A549 (cell line): ENCODE results near the gene VPS4A. TPM values are rescaled to one million over a fixed set of nuclear protein-coding genes. Genes with fewer than 3 reads are reported as not detected.

ENCODE experiments used
- ATAC-seq, 2 experiments: fragments of 200-7000 bp in 1 of 2; fragments of >200 bp in 1 of 2; cut with Nextera tagmentation in 1 of 2; cut with Tn5 transposase in 1 of 2; 3 replicates each; pipeline versions ENCODE4 v1.8.0 to v1.9.1; 2018 to 2020; ENCODE audit warnings: mild to moderate bottlenecking in 1 of 2, moderate library complexity in 1 of 2
- CTCF ChIA-PET: fragments of 300-600 bp; sonication (Branson Sonifier 250); formaldehyde crosslinking; extraction: SDS; loops from one replicate; lab custom pipeline; 2021; ENCODE audit warnings: antibody characterized with exemption, inconsistent platforms; lab: Yijun Ruan, JAX
- POLR2A ChIA-PET: fragments of 350-600 bp; formaldehyde crosslinking; extraction: SDS; loops from one replicate; lab custom pipeline; 2021; ENCODE audit warnings: antibody characterized with exemption, inconsistent platforms; lab: Yijun Ruan, JAX
- DNase-seq, 2 experiments: peaks; one replicate each; pipeline versions ENCODE4 v3.0.0 to v3.0.0-alpha.2; 2011 to 2016; ENCODE audit warnings: low read depth in 1 of 2, low spot score in 1 of 2
- FAIRE-seq: peaks from 2 replicates; lab custom pipeline; 2011; peaks lifted over from hg19 to GRCh38; lab: Jason Lieb, UNC
- H3K27ac ChIP-seq, 2 experiments: fragments of >200 bp; sonication (Bioruptor Twin); formaldehyde crosslinking; 3 replicates each; pipeline ENCODE4 v1.5.1; 2016 to 2017
- H3K4me1 ChIP-seq: fragments of >200 bp; sonication (Bioruptor Twin); formaldehyde crosslinking; 3 replicates; pipeline ENCODE4 v1.6.1; 2016
- H3K4me2 ChIP-seq: fragments of >200 bp; sonication (Bioruptor Twin); formaldehyde crosslinking; 3 replicates; pipeline ENCODE4 v1.6.1; 2016
- H3K4me3 ChIP-seq: fragments of >200 bp; sonication (Bioruptor Twin); formaldehyde crosslinking; 3 replicates; pipeline ENCODE4 v1.5.1; 2016
- H3K9me3 ChIP-seq: fragments of >200 bp; sonication (Bioruptor Twin); formaldehyde crosslinking; 3 replicates; pipeline ENCODE4 v1.6.1; 2016
- CHD2 ChIP-seq: fragments of 150-350 bp; IDR thresholded peaks from 2 replicates; pipeline ENCODE4 v1.6.1; 2014; ENCODE audit warnings: low read length; ENCODE audit not compliant: partially characterized antibody
- CHD4 ChIP-seq: fragments of 200-600 bp; sonication (generic); IDR thresholded peaks from 2 replicates; pipeline ENCODE4 v1.6.1; 2016; ENCODE audit warnings: antibody characterized with exemption, mild to moderate bottlenecking, borderline replicate concordance
- EHMT2 ChIP-seq: fragments of 200-600 bp; sonication (generic); IDR thresholded peaks from 2 replicates; pipeline ENCODE4 v1.6.1; 2016; ENCODE audit warnings: antibody characterized with exemption, low read depth, mild to moderate bottlenecking, moderate library complexity
- FOSB ChIP-seq: fragments of 250-450 bp; sonication (Bioruptor Pico); IDR thresholded peaks from 2 replicates; pipeline ENCODE4 v1.5.0; 2020; ENCODE audit warnings: mild to moderate bottlenecking, moderate library complexity
- FOXS1 ChIP-seq: fragments of 250-450 bp; sonication (Bioruptor Pico); IDR thresholded peaks from 2 replicates; pipeline ENCODE4 v1.5.0; 2020; ENCODE audit warnings: mild to moderate bottlenecking, moderate library complexity
- HDAC2 ChIP-seq: fragments of 200-600 bp; sonication (generic); IDR thresholded peaks from 2 replicates; pipeline ENCODE4 v1.6.1; 2016
- HEYL ChIP-seq: fragments of 250-450 bp; sonication (Bioruptor Pico); IDR thresholded peaks from 2 replicates; pipeline ENCODE4 v1.8.0; 2021; ENCODE audit warnings: mild to moderate bottlenecking, moderate library complexity
- HOXB5 ChIP-seq: fragments of 250-450 bp; sonication (Bioruptor Pico); IDR thresholded peaks from 2 replicates; pipeline ENCODE4 v1.5.0; 2020; ENCODE audit warnings: mild to moderate bottlenecking, moderate library complexity
- JUNB ChIP-seq: fragments of >200 bp; sonication (Bioruptor Twin); formaldehyde crosslinking; IDR thresholded peaks from 2 replicates; pipeline ENCODE4 v1.6.1; 2016
- KDM1A ChIP-seq: fragments of 200-600 bp; sonication (generic); IDR thresholded peaks from 2 replicates; pipeline ENCODE4 v1.6.1; 2016; ENCODE audit warnings: low read depth, mild to moderate bottlenecking
- KDM5A ChIP-seq: fragments of 200-600 bp; sonication (generic); IDR thresholded peaks from 2 replicates; pipeline ENCODE4 v1.6.1; 2016; ENCODE audit warnings: antibody characterized with exemption, mild to moderate bottlenecking
- MAFK ChIP-seq: fragments of 450-650 bp; IDR thresholded peaks from 2 replicates; pipeline ENCODE4 v1.6.1; 2014; ENCODE audit not compliant: partially characterized antibody
- PHF8 ChIP-seq: fragments of 200-600 bp; sonication (generic); IDR thresholded peaks from 2 replicates; pipeline ENCODE4 v1.6.1; 2016; ENCODE audit warnings: low read depth, mild to moderate bottlenecking, antibody characterized with exemption, moderate library complexity, borderline replicate concordance
- POLR2AphosphoS2 ChIP-seq: conservative IDR thresholded peaks from 2 replicates; pipeline ENCODE4 v1.6.1; 2012; ENCODE audit warnings: low read length, improper control_type of control experiment, inconsistent platforms
- RARB ChIP-seq: fragments of 250-450 bp; sonication (Bioruptor Pico); IDR thresholded peaks from 2 replicates; pipeline ENCODE4 v1.8.0; 2021; ENCODE audit warnings: mild to moderate bottlenecking, moderate library complexity
- RFX5 ChIP-seq: fragments of 450-650 bp; IDR thresholded peaks from 2 replicates; pipeline ENCODE4 v1.7.1; 2014; ENCODE audit warnings: antibody characterized with exemption, mild to moderate bottlenecking, moderate library complexity
- SMC3 ChIP-seq: fragments of >200 bp; sonication (Bioruptor Twin); formaldehyde crosslinking; IDR thresholded peaks from 3 replicates; pipeline ENCODE4 v1.6.1; 2018; ENCODE audit warnings: inconsistent platforms
- SREBF2 ChIP-seq: fragments of 450-650 bp; IDR thresholded peaks from 2 replicates; pipeline ENCODE4 v1.6.1; 2014; ENCODE audit warnings: mild to moderate bottlenecking, moderate library complexity
- ZC3H11A ChIP-seq: fragments of 450-650 bp; IDR thresholded peaks from 2 replicates; pipeline ENCODE4 v1.6.1; 2014; ENCODE audit warnings: antibody characterized with exemption, mild to moderate bottlenecking
- ZFP36 ChIP-seq: fragments of 450-650 bp; IDR thresholded peaks from 2 replicates; pipeline ENCODE4 v1.6.1; 2014; ENCODE audit warnings: borderline replicate concordance; ENCODE audit not compliant: partially characterized antibody
- WGBS: methylation state at CpG from one replicate; pipeline ENCODE4 v1.1.6; 2017; ENCODE audit errors: missing lambda C conversion rate; 5-methylcytosine and 5-hydroxymethylcytosine counted together
- polyA plus RNA-seq, 4 experiments: library from polyadenylated mRNA; depleted of rRNA in 3 of 4; stranded (reverse); fragments of >200 nt; fragmentation: RNase III in 1 of 4; extraction: RNeasy Plus Mini Kit Qiagen cat#74134 plus additional on column Dnase treatment in 1 of 4; gene quantifications; 2 replicates in 3 of 4; 3 replicates in 1 of 4; pipeline ENCODE4 v1.2.3, GENCODE V29; 2011 to 2017
- TF ChIP-seq, protein P1 (sequence below): IDR thresholded peaks from 2 replicates; pipeline ENCODE4 v1.6.1; 2012; ENCODE audit warnings: low read depth, borderline replicate concordance
- TF ChIP-seq, protein P2 (sequence below): fragments of 250-450 bp; sonication (Bioruptor Pico); IDR thresholded peaks from 2 replicates; pipeline ENCODE4 v1.5.0; 2020; ENCODE audit warnings: low read depth, mild to moderate bottlenecking, moderate library complexity
- TF ChIP-seq, protein P3 (sequence below): fragments of >200 bp; sonication (Bioruptor Twin); formaldehyde crosslinking; IDR thresholded peaks from 2 replicates; pipeline ENCODE4 v1.6.1; 2016

The VPS4A gene
- polyA plus RNA-seq, 2 of the 4 experiments (the other 2 are of a cell fraction) = 12.9 to 28.1 TPM

GRCh38 chr16:69298261-69298660, 12.9 kb upstream of the VPS4A start:
- TF ChIP-seq FOXS1 (CRISPR knock-in tag) = no peak
- no peak for TF ChIP-seq CHD2
- TF ChIP-seq HEYL (CRISPR knock-in tag) = no peak
- no peak for TF ChIP-seq HDAC2
- TF ChIP-seq JUNB = no peak
- TF ChIP-seq, protein P1, sequence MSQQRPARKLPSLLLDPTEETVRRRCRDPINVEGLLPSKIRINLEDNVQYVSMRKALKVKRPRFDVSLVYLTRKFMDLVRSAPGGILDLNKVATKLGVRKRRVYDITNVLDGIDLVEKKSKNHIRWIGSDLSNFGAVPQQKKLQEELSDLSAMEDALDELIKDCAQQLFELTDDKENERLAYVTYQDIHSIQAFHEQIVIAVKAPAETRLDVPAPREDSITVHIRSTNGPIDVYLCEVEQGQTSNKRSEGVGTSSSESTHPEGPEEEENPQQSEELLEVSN = no peak
- CTCF ChIA-PET = interaction anchor here (3.2 kb wide), 1 partner anchor 12 kb away, joined by 19 read pairs; no protein-coding TSS in a partner anchor
- Histone ChIP-seq H3K4me1 (peaks cover 3% of the 10 kb centered on the region; the same call in 1 of the 3 replicates), H3K4me2 (no peak overlapping the region), H3K4me3 (no peak overlapping the region), H3K9me3 (no peaks in the 10 kb centered on the region), H3K27ac (no peak overlapping the region)
- FAIRE-seq = no peak
- 96% methylated on average over 4 of the region's 4 CpGs for WGBS
- DNase-seq = no peak
- POLR2A ChIA-PET = no interaction called here
- no peak for ATAC-seq

- no peak overlapping the region for H3K27ac ChIP-seq
- no peaks in the 10 kb centered on the region for H3K9me3 ChIP-seq
- POLR2A ChIA-PET = no interaction called here
- no peak for FAIRE-seq
- TF ChIP-seq, protein P2, sequence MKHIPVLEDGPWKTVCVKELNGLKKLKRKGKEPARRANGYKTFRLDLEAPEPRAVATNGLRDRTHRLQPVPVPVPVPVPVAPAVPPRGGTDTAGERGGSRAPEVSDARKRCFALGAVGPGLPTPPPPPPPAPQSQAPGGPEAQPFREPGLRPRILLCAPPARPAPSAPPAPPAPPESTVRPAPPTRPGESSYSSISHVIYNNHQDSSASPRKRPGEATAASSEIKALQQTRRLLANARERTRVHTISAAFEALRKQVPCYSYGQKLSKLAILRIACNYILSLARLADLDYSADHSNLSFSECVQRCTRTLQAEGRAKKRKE (CRISPR knock-in tag) = no peak
- TF ChIP-seq SMC3 = no peak
- no peak for TF ChIP-seq KDM5A
- TF ChIP-seq KDM1A = no peak
- no peak for TF ChIP-seq CHD4
- no peak for TF ChIP-seq HEYL (CRISPR knock-in tag)
- no peak for TF ChIP-seq JUNB
- no peak for TF ChIP-seq POLR2AphosphoS2
- TF ChIP-seq HOXB5 (CRISPR knock-in tag) = no peak
- no peak for TF ChIP-seq PHF8
- no peak for TF ChIP-seq ZFP36
- no peak for TF ChIP-seq RARB
- no peak for TF ChIP-seq EHMT2
- no peak for TF ChIP-seq MAFK
- TF ChIP-seq ZC3H11A = no peak
- DNase-seq = no peak
- no peaks in the 10 kb centered on the region for H3K4me1 ChIP-seq
- no peak overlapping the region for H3K4me2 ChIP-seq
- WGBS = 85% methylated on average over 1 of the region's 1 CpG
- CTCF ChIA-PET = interaction anchor here (1.0 to 2.6 kb wide), 4 partner anchors 11 to 773 kb away, joined by 3 to 10 read pairs (median 4); partner anchors contain the start of gene VPS4A
- ATAC-seq = no peak
- no peak overlapping the region for H3K4me3 ChIP-seq
These were observed 10.0 kb upstream of the VPS4A start for GRCh38 chr16:69301187-69301586.

DNA sequence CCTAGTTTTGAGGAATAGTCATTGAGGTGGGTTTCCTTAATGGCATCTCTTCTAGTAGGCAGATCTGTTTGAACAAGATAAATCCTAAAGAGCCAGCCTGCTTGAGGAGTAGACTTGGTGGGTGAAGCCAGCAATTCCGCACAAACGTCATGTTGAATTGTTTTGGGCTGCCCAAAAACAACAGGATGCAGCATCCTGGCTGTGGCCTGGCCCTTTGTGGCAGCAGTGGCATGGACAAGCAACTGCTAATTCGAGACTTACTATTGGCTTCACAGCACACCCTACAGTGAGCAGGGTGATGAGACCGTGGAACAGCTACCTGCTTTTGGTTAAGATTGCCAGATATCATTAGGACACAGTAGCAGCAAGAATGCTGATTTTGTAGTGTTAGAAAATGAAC, 9.3 kb upstream of the VPS4A start:
- no peak for FAIRE-seq
- ChIA-PET CTCF (interaction anchor here (1.0 to 2.6 kb wide), 5 partner anchors 10 to 774 kb away, joined by 3 to 10 read pairs (median 5); partner anchors contain the start of gene VPS4A), POLR2A (no interaction called here)
- no peak overlapping the region for H3K4me3 ChIP-seq
- no peak for ATAC-seq
- 91% methylated on average over 4 of the region's 4 CpGs for WGBS
- DNase-seq = no peak
- TF ChIP-seq, protein P3, sequence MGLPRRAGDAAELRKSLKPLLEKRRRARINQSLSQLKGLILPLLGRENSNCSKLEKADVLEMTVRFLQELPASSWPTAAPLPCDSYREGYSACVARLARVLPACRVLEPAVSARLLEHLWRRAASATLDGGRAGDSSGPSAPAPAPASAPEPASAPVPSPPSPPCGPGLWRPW = no peak
- TF ChIP-seq RFX5 = no peak
- no peak for TF ChIP-seq PHF8
- TF ChIP-seq FOSB = no peak
- TF ChIP-seq SREBF2 = no peak
- H3K4me2 ChIP-seq = no peak overlapping the region
- no peaks in the 10 kb centered on the region for H3K9me3 ChIP-seq
- no peak overlapping the region for H3K27ac ChIP-seq
- no peaks in the 10 kb centered on the region for H3K4me1 ChIP-seq
